Keratinocyte (primary cell): Measurements from ENCODE around the gene TMEM161B. TPM values are rescaled to one million over a fixed set of nuclear protein-coding genes. Genes with fewer than 3 reads are reported as not detected.

Experiments used
- DNase-seq: peaks from one replicate; pipeline ENCODE4 v3.0.0-alpha.2; 2011; ENCODE audit warnings: low read depth, missing footprints, low spot score
- FAIRE-seq: peaks from 2 replicates; lab custom pipeline; 2011; peaks lifted over from hg19 to GRCh38; lab: Jason Lieb, UNC
- H2AFZ ChIP-seq: 2 replicates; pipeline ENCODE4 v1.6.0; 2012; ENCODE audit warnings: low read length, control low read depth, inconsistent platforms; ENCODE audit not compliant: control insufficient read depth
- H3K27ac ChIP-seq: 2 replicates; pipeline ENCODE4 v1.5.1; 2011; ENCODE audit warnings: low read length; ENCODE audit not compliant: control insufficient read depth, insufficient read depth
- H3K27me3 ChIP-seq: 3 replicates; pipeline ENCODE4 v1.6.0; 2011; ENCODE audit warnings: low read length; ENCODE audit not compliant: control insufficient read depth, insufficient read depth; ENCODE audit errors: extremely low read depth
- H3K36me3 ChIP-seq, 2 experiments: 2 replicates in 1 of 2; 3 replicates in 1 of 2; pipeline ENCODE4 v1.5.1; 2011; ENCODE audit warnings: low read length in 2 of 2, mild to moderate bottlenecking in 1 of 2; ENCODE audit not compliant: control insufficient read depth in 2 of 2, insufficient read depth in 2 of 2; ENCODE audit errors: extremely low read depth in 1 of 2
- H3K4me1 ChIP-seq: 3 replicates; pipeline ENCODE4 v1.5.1; 2011; ENCODE audit warnings: low read length; ENCODE audit not compliant: control insufficient read depth, insufficient read depth; ENCODE audit errors: extremely low read depth
- H3K4me2 ChIP-seq: 3 replicates; pipeline ENCODE4 v1.6.0; 2011; ENCODE audit warnings: low read depth, low read length; ENCODE audit not compliant: control insufficient read depth, insufficient read depth; ENCODE audit errors: extremely low read depth
- H3K4me3 ChIP-seq, 3 experiments: fragments of 200-600 bp in 1 of 3; sonication (generic) in 1 of 3; 2 replicates in 2 of 3; 3 replicates in 1 of 3; pipeline ENCODE4 v1.5.1; 2011 to 2016; ENCODE audit warnings: low read length in 3 of 3, mild to moderate bottlenecking in 3 of 3, control low read depth in 2 of 3, inconsistent platforms in 1 of 3, low read depth in 1 of 3, mixed read lengths in 1 of 3, mixed run types in 1 of 3, moderate library complexity in 1 of 3; ENCODE audit not compliant: control insufficient read depth in 2 of 3, insufficient read depth in 2 of 3; ENCODE audit errors: extremely low read depth in 1 of 3
- H3K79me2 ChIP-seq: 2 replicates; pipeline ENCODE4 v1.6.0; 2012; ENCODE audit warnings: low read length; ENCODE audit not compliant: control insufficient read depth, insufficient read depth
- H3K9ac ChIP-seq: 3 replicates; pipeline ENCODE4 v1.6.0; 2011; ENCODE audit warnings: low read length; ENCODE audit not compliant: control insufficient read depth, insufficient read depth; ENCODE audit errors: extremely low read depth
- H3K9me1 ChIP-seq: 3 replicates; pipeline ENCODE4 v1.6.0; 2011; ENCODE audit warnings: low read length; ENCODE audit not compliant: control insufficient read depth, insufficient read depth; ENCODE audit errors: extremely low read depth
- H3K9me3 ChIP-seq: 2 replicates; pipeline ENCODE4 v1.5.1; 2012; ENCODE audit warnings: low read depth, low read length; ENCODE audit not compliant: control insufficient read depth
- H4K20me1 ChIP-seq: 3 replicates; pipeline ENCODE4 v1.6.0; 2011; ENCODE audit warnings: low read length; ENCODE audit not compliant: control insufficient read depth, insufficient read depth; ENCODE audit errors: extremely low read depth
- EZH2 ChIP-seq: IDR thresholded peaks from one replicate; pipeline ENCODE4 v1.6.1; 2012; ENCODE audit warnings: inconsistent platforms, mild to moderate bottlenecking, low read length, moderate library complexity
- dilution Hi-C: fragments of 300-500 bp; cut with MboI; formaldehyde crosslinking; loops from one replicate; pipeline ENCODE4 v1.7.0; 2020; ENCODE audit warnings: low sequenced_read_pairs; ENCODE audit not compliant: extremely low pct_ligation_motif_present
- polyA plus RNA-seq, 5 experiments: library from polyadenylated mRNA; depleted of rRNA in 3 of 5; stranded (reverse) in 3 of 5; stranded (forward) in 1 of 5; unstranded in 1 of 5; fragments of >200 nt; gene quantifications; 1 replicate in 1 of 5; 2 replicates in 3 of 5; 3 replicates in 1 of 5; pipeline versions ENCODE4 v1.2.1 to v1.2.3, GENCODE V29; 2011 to 2012; ENCODE audit warnings: missing spikeins in 2 of 5, low read depth in 1 of 5, low replicate concordance in 1 of 5
- TF ChIP-seq, protein P1 (sequence below), 3 experiments: IDR thresholded peaks in 1 of 3; conservative IDR thresholded peaks in 1 of 3; optimal IDR thresholded peaks in 1 of 3; 2 replicates in 2 of 3; 3 replicates in 1 of 3; pipeline versions ENCODE3 to v1.5.1; 2011; ENCODE audit warnings: low read length in 3 of 3, mild to moderate bottlenecking in 3 of 3, moderate library complexity in 2 of 3, control low read depth in 1 of 3, inconsistent platforms in 1 of 3; ENCODE audit not compliant: insufficient read depth in 2 of 3; ENCODE audit errors: extremely low read depth in 1 of 3

The TMEM161B gene
- polyA plus RNA-seq, 1 donor (not counting 4 experiments of a cell fraction or from before 2014, with no cell fraction given) = 18.2 TPM

DNA sequence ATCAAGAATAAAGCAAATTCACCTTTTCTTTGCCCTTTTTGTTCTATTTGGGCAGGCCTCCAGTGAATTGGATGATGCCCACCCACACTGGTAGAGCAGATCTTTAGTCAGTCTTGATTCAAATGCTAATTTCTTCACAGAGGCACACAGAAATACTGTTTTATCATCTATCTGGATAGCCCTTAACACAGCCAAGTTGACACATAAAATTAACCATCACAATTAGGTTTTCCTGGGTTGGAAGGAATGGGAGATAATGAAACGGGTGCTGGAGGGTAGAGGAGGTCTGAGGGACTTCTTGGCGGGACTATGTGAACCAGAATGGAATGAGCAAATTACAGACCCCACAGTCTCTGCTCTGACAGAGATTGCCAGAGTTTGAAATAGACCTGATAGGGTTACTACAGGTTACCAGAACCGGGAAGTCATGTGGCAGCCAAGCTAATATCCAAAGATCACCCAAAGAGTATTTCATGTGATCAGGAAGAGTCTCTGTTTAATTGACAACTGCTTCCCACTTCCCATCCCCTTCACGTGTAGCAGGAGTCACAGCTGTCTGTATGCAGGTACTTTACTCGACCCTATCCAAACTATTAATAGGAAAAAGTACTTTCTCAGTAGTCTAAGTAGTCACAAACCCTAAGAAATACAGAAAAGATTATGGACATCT is 20.0 kb upstream of the TMEM161B start:
- Histone ChIP-seq H3K27me3 (no peaks in the 10 kb centered on the region), H4K20me1 (no peaks in the 10 kb centered on the region), H3K27ac (no peak overlapping the region), H3K79me2 (no peaks in the 10 kb centered on the region), H3K4me3 (no peak overlapping the region), H3K4me2 (no peak overlapping the region), H3K9me1 (no peaks in the 10 kb centered on the region), H3K4me1 (no peaks in the 10 kb centered on the region), H3K36me3 (no peaks in the 10 kb centered on the region), H2AFZ (no peak overlapping the region), H3K9me3 (no peaks in the 10 kb centered on the region), H3K9ac (no peak overlapping the region)
- TF ChIP-seq, protein P1, sequence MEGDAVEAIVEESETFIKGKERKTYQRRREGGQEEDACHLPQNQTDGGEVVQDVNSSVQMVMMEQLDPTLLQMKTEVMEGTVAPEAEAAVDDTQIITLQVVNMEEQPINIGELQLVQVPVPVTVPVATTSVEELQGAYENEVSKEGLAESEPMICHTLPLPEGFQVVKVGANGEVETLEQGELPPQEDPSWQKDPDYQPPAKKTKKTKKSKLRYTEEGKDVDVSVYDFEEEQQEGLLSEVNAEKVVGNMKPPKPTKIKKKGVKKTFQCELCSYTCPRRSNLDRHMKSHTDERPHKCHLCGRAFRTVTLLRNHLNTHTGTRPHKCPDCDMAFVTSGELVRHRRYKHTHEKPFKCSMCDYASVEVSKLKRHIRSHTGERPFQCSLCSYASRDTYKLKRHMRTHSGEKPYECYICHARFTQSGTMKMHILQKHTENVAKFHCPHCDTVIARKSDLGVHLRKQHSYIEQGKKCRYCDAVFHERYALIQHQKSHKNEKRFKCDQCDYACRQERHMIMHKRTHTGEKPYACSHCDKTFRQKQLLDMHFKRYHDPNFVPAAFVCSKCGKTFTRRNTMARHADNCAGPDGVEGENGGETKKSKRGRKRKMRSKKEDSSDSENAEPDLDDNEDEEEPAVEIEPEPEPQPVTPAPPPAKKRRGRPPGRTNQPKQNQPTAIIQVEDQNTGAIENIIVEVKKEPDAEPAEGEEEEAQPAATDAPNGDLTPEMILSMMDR (optimal IDR thresholded peaks at IDR 0.05 in 1 of 3, IDR thresholded peaks at IDR 0.05 in 1 of 3, conservative IDR thresholded peaks at IDR 0.05 in 1 of 3; ENCODE audit: extremely low read depth in 1 of 3, insufficient read depth in 2 of 3, low read length in 3 of 3) = no peak
- no peak for TF ChIP-seq EZH2
- DNase-seq (no peak), FAIRE-seq (no peak)
- dilution Hi-C loops = no loop called here

DNA sequence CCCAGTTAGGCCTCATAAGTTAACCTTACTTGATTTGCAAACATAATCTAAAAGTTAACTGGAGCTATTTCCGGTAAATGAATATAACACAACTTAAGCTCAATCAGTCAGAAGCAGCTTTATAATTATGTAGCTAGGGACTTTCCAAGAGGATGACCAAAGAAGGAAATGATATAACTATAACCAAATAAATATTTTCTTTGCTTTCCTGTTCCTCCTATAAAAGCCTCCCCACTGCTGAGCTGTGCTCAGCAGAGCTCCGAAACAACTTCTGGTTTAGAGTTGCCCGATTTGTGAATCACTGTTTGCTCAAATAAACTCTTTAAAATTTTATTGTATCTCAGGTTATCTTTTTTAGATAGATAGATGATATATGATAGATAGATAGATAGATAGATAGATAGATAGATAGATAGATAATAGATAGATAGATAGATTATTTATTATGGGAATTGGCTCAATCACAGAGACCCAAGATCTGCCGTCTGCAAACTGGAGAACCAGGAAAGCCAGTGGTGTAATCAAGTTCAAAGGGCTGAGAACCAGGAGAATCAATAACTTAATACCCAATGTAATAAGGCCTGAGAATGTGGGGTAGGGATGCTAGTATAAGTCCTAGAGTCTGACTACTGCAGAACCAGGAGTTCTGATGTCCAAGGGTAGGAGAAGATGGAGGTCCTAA is 19.3 kb upstream of the TMEM161B start:
- no peak overlapping the region for H3K4me3 ChIP-seq
- no peaks in the 10 kb centered on the region for H3K4me1 ChIP-seq
- no peak overlapping the region for H3K9ac ChIP-seq
- H3K27ac ChIP-seq = no peak overlapping the region
- TF ChIP-seq, protein P1 (optimal IDR thresholded peaks at IDR 0.05 in 1 of 3, IDR thresholded peaks at IDR 0.05 in 1 of 3, conservative IDR thresholded peaks at IDR 0.05 in 1 of 3; ENCODE audit: extremely low read depth in 1 of 3, insufficient read depth in 2 of 3, low read length in 3 of 3) = no peak
- no peaks in the 10 kb centered on the region for H3K9me3 ChIP-seq
- no peaks in the 10 kb centered on the region for H3K27me3 ChIP-seq
- H3K36me3 ChIP-seq = peaks cover 0 to 4% of the 10 kb centered on the region in 2 experiments
- H2AFZ ChIP-seq = no peak overlapping the region
- H3K9me1 ChIP-seq = no peaks in the 10 kb centered on the region
- dilution Hi-C loops = no loop called here
- no peaks in the 10 kb centered on the region for H3K79me2 ChIP-seq
- DNase-seq (no peak), FAIRE-seq (no peak)
- H4K20me1 ChIP-seq = no peaks in the 10 kb centered on the region
- no peak overlapping the region for H3K4me2 ChIP-seq
